Panc1 (cell line): ENCODE results near the gene MAPT. TPM values are rescaled to one million over a fixed set of nuclear protein-coding genes. Genes with fewer than 3 reads are reported as not detected.

Experiments
- ATAC-seq: fragments of 200-7000 bp; cut with Tn5 transposase; 2 replicates; pipeline ENCODE4 v1.9.1; 2020; ENCODE audit warnings: mild to moderate bottlenecking, moderate library complexity
- BruUV-seq: library from RNA; stranded (reverse); fragments of 400-500 nt; replicated peaks from 2 replicates; lab custom pipeline; 2021; lab: Mats Ljungman, UMichigan
- CTCF ChIA-PET: fragments of 300-600 bp; sonication (Branson Sonifier 250); formaldehyde crosslinking; loops from one replicate; lab custom pipeline; 2022; ENCODE audit warnings: antibody characterized with exemption; lab: Charles Lee
- POLR2A ChIA-PET: fragments of 300-600 bp; sonication (Branson Sonifier 250); formaldehyde crosslinking; loops from one replicate; lab custom pipeline; 2022; ENCODE audit warnings: antibody characterized with exemption; lab: Charles Lee
- DNase-seq: peaks from one replicate; pipeline ENCODE4 v3.0.0-alpha.2; 2010; ENCODE audit warnings: low read depth, low spot score
- H3K27ac ChIP-seq: 2 replicates; pipeline ENCODE4 v1.5.1; 2011; ENCODE audit warnings: mild to moderate bottlenecking, low read length, inconsistent platforms
- H3K27me3 ChIP-seq: fragments of 200-500 bp; sonication (Bioruptor generic); 2 replicates; pipeline ENCODE4 v1.6.0; 2014; ENCODE audit warnings: low read length, inconsistent platforms; ENCODE audit not compliant: control insufficient read depth, insufficient read depth
- H3K36me3 ChIP-seq: fragments of 200-500 bp; sonication (Bioruptor generic); 2 replicates; pipeline ENCODE4 v1.5.1; 2014; ENCODE audit warnings: inconsistent platforms, mild to moderate bottlenecking, low read length, moderate library complexity; ENCODE audit not compliant: control insufficient read depth, insufficient read depth
- H3K4me1 ChIP-seq: 2 replicates; pipeline ENCODE4 v1.5.1; 2011; ENCODE audit warnings: inconsistent platforms, mild to moderate bottlenecking, low read length, moderate library complexity; ENCODE audit not compliant: control insufficient read depth, insufficient read depth
- H3K4me3 ChIP-seq, 2 experiments: 2 replicates each; pipeline ENCODE4 v1.5.1; 2011 to 2012; ENCODE audit warnings: low read depth in 2 of 2, low read length in 2 of 2, mild to moderate bottlenecking in 2 of 2, inconsistent platforms in 1 of 2, moderate library complexity in 1 of 2
- H3K9me3 ChIP-seq: fragments of 200-500 bp; sonication (Bioruptor generic); 2 replicates; pipeline ENCODE4 v1.5.1; 2014; ENCODE audit warnings: low read depth, mild to moderate bottlenecking, inconsistent platforms, low read length, moderate library complexity; ENCODE audit not compliant: control insufficient read depth, insufficient read depth
- CTCF ChIP-seq: fragments of 450-650 bp; IDR thresholded peaks from 2 replicates; pipeline ENCODE4 v1.5.1; 2017; ENCODE audit warnings: mild to moderate bottlenecking
- POLR2AphosphoS5 ChIP-seq: IDR thresholded peaks from 2 replicates; pipeline ENCODE4 v1.6.1; 2012; ENCODE audit warnings: mild to moderate bottlenecking, low read depth, low read length, moderate library complexity
- REST ChIP-seq, 2 experiments: IDR thresholded peaks; 2 replicates each; pipeline ENCODE4 v1.6.1; 2011 to 2012; ENCODE audit warnings: low read depth in 2 of 2, control low read depth in 1 of 2, low read length in 1 of 2, mild to moderate bottlenecking in 1 of 2, moderate library complexity in 1 of 2; ENCODE audit not compliant: insufficient read depth in 1 of 2
- SIN3A ChIP-seq: IDR thresholded peaks from 2 replicates; pipeline ENCODE4 v1.6.1; 2012; ENCODE audit warnings: low read depth, mild to moderate bottlenecking, low read length, moderate library complexity, borderline replicate concordance; ENCODE audit not compliant: insufficient read depth
- TCF7L2 ChIP-seq: IDR thresholded peaks from 2 replicates; pipeline ENCODE4 v1.6.1; 2011; ENCODE audit warnings: mild to moderate bottlenecking, low read depth, low read length, inconsistent platforms
- in situ Hi-C: cut with HindIII; loops from 2 replicates; pipeline ENCODE4 v1.10.0; 2016; ENCODE audit warnings: low sequenced_read_pairs, low pct_unique_long_range_greater_than_20kb
- intact Hi-C: fragments of 100-400 bp; cut with micrococcal nuclease; formaldehyde crosslinking; loops from one replicate; pipeline ENCODE4 v1.10.0; 2022; ENCODE audit not compliant: unreplicated experiment
- total RNA-seq: library from RNA; stranded (reverse); gene quantifications from one replicate; pipeline ENCODE4 v1.2.1, GENCODE V29; 2021; ENCODE audit not compliant: unreplicated experiment

The MAPT gene
- total RNA-seq, 1 experiment from 2014 or later = 0.59 TPM

- H3K27ac ChIP-seq = no peak overlapping the region
- no peaks in the 10 kb centered on the region for H3K9me3 ChIP-seq
- no peak overlapping the region for H3K4me3 ChIP-seq
- TF ChIP-seq SIN3A (no peak), TCF7L2 (no peak), POLR2AphosphoS5 (no peak)
- ATAC-seq = no peak
- ChIA-PET CTCF (no interaction called here), POLR2A (interaction anchor here (0.6 kb wide), 1 partner anchor 265 kb away, joined by 3 read pairs; no protein-coding TSS in a partner anchor)
- no peaks in the 10 kb centered on the region for H3K27me3 ChIP-seq
- intact Hi-C loops (no loop called here), in situ Hi-C loops (no loop called here)
- no peaks in the 10 kb centered on the region for H3K4me1 ChIP-seq
- H3K36me3 ChIP-seq = no peaks in the 10 kb centered on the region
- BruUV-seq = no TSS peak
- DNase-seq = no peak
Observed at GRCh38 chr17:45989759-45990158, 95.4 kb downstream of the MAPT start.

GRCh38 chr17:45990886-45991285 lies 96.5 kb downstream of the MAPT start:
- ATAC-seq (no peak), DNase-seq (no peak)
- H3K4me3 ChIP-seq = no peak overlapping the region
- H3K36me3 ChIP-seq = no peaks in the 10 kb centered on the region
- H3K9me3 ChIP-seq = no peaks in the 10 kb centered on the region
- no peaks in the 10 kb centered on the region for H3K4me1 ChIP-seq
- no peaks in the 10 kb centered on the region for H3K27me3 ChIP-seq
- no peak overlapping the region for H3K27ac ChIP-seq
- intact Hi-C loops = no loop called here
- no peak for TF ChIP-seq REST (IDR thresholded peaks at IDR 0.05; ENCODE audit: insufficient read depth in 1 of 2, low read depth in 2 of 2, low read length in 1 of 2)
- TF ChIP-seq CTCF = no peak
- no peak for TF ChIP-seq POLR2AphosphoS5
- TF ChIP-seq SIN3A = no peak
- TF ChIP-seq TCF7L2 = no peak
- POLR2A ChIA-PET = no interaction called here
- CTCF ChIA-PET = no interaction called here
- BruUV-seq = no TSS peak
- in situ Hi-C loops = no loop called here

- Histone ChIP-seq H3K9me3 (no peaks in the 10 kb centered on the region), H3K27ac (no peak overlapping the region), H3K27me3 (no peaks in the 10 kb centered on the region), H3K4me3 (no peak overlapping the region), H3K36me3 (no peaks in the 10 kb centered on the region), H3K4me1 (no peaks in the 10 kb centered on the region)
- no peak for DNase-seq
- no TSS peak for BruUV-seq
- no peak for TF ChIP-seq REST (IDR thresholded peaks at IDR 0.05; ENCODE audit: insufficient read depth in 1 of 2, low read depth in 2 of 2, low read length in 1 of 2)
- no peak for TF ChIP-seq TCF7L2
- TF ChIP-seq SIN3A = no peak
- no peak for TF ChIP-seq POLR2AphosphoS5
- no peak for TF ChIP-seq CTCF
- ChIA-PET POLR2A (no interaction called here), CTCF (no interaction called here)
- intact Hi-C loops = no loop called here
- ATAC-seq = no peak
- in situ Hi-C loops = no loop called here
Observed at GRCh38 chr17:45991341-45991740, 97.0 kb downstream of the MAPT start.
